ENCODE measurements around the gene GAL. TPM values are rescaled to one million over a fixed set of nuclear protein-coding genes. Genes with fewer than 3 reads are reported as not detected.
A peak's percentile ranks its signal among the peaks of the same experiment; 100 is the strongest.

GAL gene
- total and polyA plus RNA-seq, 2 of the 8 experiments (the other 6 are each of a cell fraction or from before 2014, with no cell fraction given) = 81.8 to 233 TPM

DNA sequence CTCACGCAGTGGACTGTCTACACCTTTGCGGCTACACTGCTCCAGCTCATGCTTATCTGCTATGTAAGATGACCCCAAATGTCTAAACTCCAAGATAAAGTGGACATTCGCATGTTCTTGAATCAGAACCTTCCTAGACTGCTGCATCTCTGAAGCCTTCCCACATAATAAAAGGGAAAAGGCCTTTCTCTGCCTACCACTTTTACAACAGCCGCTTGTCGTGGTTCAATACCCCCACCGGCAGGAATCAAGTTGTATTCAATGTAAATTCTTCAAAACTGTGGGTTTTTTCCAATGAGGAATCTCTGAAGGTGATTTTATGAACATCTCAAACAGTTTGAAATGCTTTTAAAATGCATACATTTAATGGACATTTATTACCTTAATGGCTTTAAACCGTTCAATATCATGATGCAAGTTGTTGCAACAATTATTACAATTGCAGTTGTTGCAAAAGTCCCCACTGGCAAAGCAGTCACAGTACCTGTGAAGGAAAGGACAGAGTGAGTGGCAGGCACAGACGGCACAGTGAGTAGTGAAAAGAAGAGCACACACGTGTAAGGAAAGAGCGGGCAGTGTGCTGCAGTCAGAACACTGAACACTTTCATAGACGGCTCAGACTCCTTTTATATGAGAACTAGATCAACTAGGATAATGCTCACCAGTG is 31.2 kb downstream of the GAL start:
- no peak overlapping the region for H2BK120ac ChIP-seq (replicated peaks; ENCODE audit: low read depth, low read length)
- H2BK20ac ChIP-seq (ENCODE audit: low read length) = no peak overlapping the region
- no peaks in the 10 kb centered on the region for H3K79me2 ChIP-seq (ENCODE audit: control insufficient read depth in 1 of 2, insufficient read depth in 2 of 2, low read length in 2 of 2)
- ChIA-PET POLR2A (ENCODE audit: partially characterized antibody) (interaction anchor here (1.2 to 1.6 kb wide), 2 partner anchors 25 to 32 kb away, joined by 3 to 4 read pairs; no protein-coding TSS in a partner anchor), CTCF (ENCODE audit: partially characterized antibody) (interaction anchor here (0.7 to 2.1 kb wide), 3 partner anchors 10 to 104 kb away, joined by 4 to 6 read pairs (median 5); no protein-coding TSS in a partner anchor)
- H4K91ac ChIP-seq (replicated peaks; ENCODE audit: insufficient read length, low read length) = no peak overlapping the region
- H2AK5ac ChIP-seq (ENCODE audit: low read depth, low read length) = no peak overlapping the region
- no peak overlapping the region for H4K5ac ChIP-seq (ENCODE audit: insufficient read length, low read depth, low read length)
- no peak overlapping the region for H3K4ac ChIP-seq (replicated peaks; ENCODE audit: insufficient read length, low read depth, low read length)
- peaks cover 0 to 4% (median under 1%) of the 10 kb centered on the region in 4 experiments; a peak in 4 of 7 replicates for H3K4me1 ChIP-seq (replicated peaks in 1 of 4; ENCODE audit: control insufficient read depth in 3 of 4, insufficient read depth in 4 of 4, low read length in 3 of 4)
- H3K56ac ChIP-seq (replicated peaks; ENCODE audit: insufficient read length, low read depth, low read length) = no peak overlapping the region
- peaks cover 0 to 3% of the 10 kb centered on the region in 2 experiments for H4K20me1 ChIP-seq (replicated peaks in 1 of 2; ENCODE audit: control insufficient read depth in 1 of 2, insufficient read depth in 2 of 2, low read length in 2 of 2)
- no peak overlapping the region for H3K18ac ChIP-seq (ENCODE audit: extremely low read depth, low read length)
- peaks cover 4% of the 10 kb centered on the region; the same call in 1 of the 2 replicates for H3K23me2 ChIP-seq (ENCODE audit: low read depth, low read length)
- no peak overlapping the region for H2AFZ ChIP-seq (ENCODE audit: low read length)
- no peaks in the 10 kb centered on the region for H3K27me3 ChIP-seq (replicated peaks in 1 of 4; ENCODE audit: control insufficient read depth in 3 of 4, extremely low read depth in 1 of 4, insufficient read depth in 3 of 4, low read length in 3 of 4)
- no peak overlapping the region; the same call in 1 of the 2 replicates for H2BK12ac ChIP-seq (ENCODE audit: low read depth, low read length)
- no peak overlapping the region for H3K27ac ChIP-seq (ENCODE audit: low read depth, low read length)
- H3K23ac ChIP-seq (ENCODE audit: insufficient read length) = no peak overlapping the region
- no peak for FAIRE-seq
- TF ChIP-seq GTF2F1 (IDR thresholded peaks at IDR 0.05; ENCODE audit: borderline replicate concordance, low read depth, low read length) (no peak), SP1 (IDR thresholded peaks at IDR 0.05; ENCODE audit: low read depth, low read length) (no peak)
- no peak overlapping the region for H2BK5ac ChIP-seq (ENCODE audit: low read depth, low read length)
- peak overlapping the region; percentile 55; the same call in 1 of the 2 replicates for H2BK15ac ChIP-seq (ENCODE audit: low read length)
- no peak for DNase-seq (ENCODE audit: low read depth in 1 of 2, low spot score in 2 of 2)
- no peak overlapping the region for H3K4me2 ChIP-seq (ENCODE audit: insufficient read depth in 1 of 2, low read depth in 2 of 2, low read length in 2 of 2)
- no peaks in the 10 kb centered on the region for H3K79me1 ChIP-seq (ENCODE audit: low read depth, low read length)
- WGBS, 2 experiments (ENCODE audit: extremely low coverage in 1 of 2, insufficient coverage in 1 of 2, insufficient read length in 1 of 2, insufficient replicate concordance in 2 of 2, low coverage in 1 of 2, low lambda C conversion rate in 2 of 2, missing lambda C conversion rate in 1 of 2) = 89% methylated on average over 11 of the region's 11 CpGs; no CpG with 5 or more reads in 1 of the 2 experiments
- no peak overlapping the region for H3K9ac ChIP-seq (replicated peaks in 1 of 4; ENCODE audit: extremely low read depth in 1 of 4, low read depth in 3 of 4, low read length in 3 of 4)
- H3K4me3 ChIP-seq (ENCODE audit: extremely low read depth in 1 of 4, insufficient read depth in 2 of 4, low read depth in 3 of 4, low read length in 4 of 4) = no peak overlapping the region
- H3K9me3 ChIP-seq (ENCODE audit: insufficient read depth in 2 of 2, low read depth in 1 of 2, low read length in 1 of 2) = no peaks in the 10 kb centered on the region
- H3K36me3 ChIP-seq (ENCODE audit: control insufficient read depth in 2 of 4, insufficient read depth in 4 of 4, low read length in 3 of 4) = peaks cover 0 to 3% (median 0%) of the 10 kb centered on the region in 4 experiments; a peak in 2 of 8 replicates
- no peak overlapping the region for H3K14ac ChIP-seq (ENCODE audit: insufficient read length)
- no peak overlapping the region for H4K8ac ChIP-seq (ENCODE audit: extremely low read depth, insufficient read depth, low read length)
